Airway epithelial cell (primary cell): Measurements from ENCODE around the gene ATL1. TPM values are rescaled to one million over a fixed set of nuclear protein-coding genes. Genes with fewer than 3 reads are reported as not detected.

Experiments
- total RNA-seq: library from RNA; depleted of rRNA; stranded (reverse); fragments of >200 nt; gene quantifications from 2 replicates; pipeline ENCODE4 v1.2.3, GENCODE V29; 2015

The ATL1 gene
- 1.6 and 2.7 TPM in 2 replicates for total RNA-seq

GRCh38 chr14:50559990-50560930, at the start of gene ATL1:
Gene ATL1, plus strand, starts transcription at chr14:50560145. Its CDS starts 121 bp downstream, at chr14:50560266.

DNA sequence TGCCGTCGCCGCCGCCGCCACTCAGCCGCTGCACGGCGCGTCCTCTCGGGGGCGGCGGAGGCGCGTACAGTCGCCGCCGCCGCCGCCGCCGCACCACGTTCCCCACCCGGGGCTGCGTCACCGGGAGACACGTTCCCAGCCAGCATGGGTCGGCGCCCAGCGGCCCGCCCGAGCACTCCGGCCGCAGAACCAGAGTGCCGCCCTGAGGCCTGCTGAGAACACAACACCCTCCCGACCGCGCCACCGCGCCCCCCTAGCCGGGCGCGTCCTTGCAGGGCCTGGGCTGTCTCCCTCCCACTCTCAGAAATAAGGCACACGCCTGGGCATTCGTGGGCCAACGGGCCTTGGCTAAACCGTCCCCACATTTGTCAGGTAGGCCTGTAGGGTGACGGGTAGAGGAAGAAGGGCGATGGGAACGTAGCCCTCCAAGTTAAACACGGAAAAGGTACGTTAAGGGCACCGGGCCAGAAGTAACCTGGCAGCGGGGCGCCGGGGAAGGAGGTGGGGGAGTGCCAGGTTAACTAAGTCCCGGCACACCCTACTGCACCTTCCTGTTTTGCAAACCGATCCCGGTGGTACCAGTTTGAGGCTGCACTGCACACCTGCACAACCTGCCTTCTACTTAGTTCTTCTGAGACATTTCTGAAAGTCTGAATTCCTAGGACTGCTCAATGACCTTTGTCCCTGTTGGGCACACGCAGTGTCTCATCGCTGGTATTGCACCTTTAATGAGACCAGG, 27.3 kb upstream of the ATL1 start, which contains the start of gene MAP4K5:
Gene MAP4K5 (minus strand): TSS at position 68 of the 739 bp plus-strand sequence. CDS start 520 bp downstream, outside the sequence.

DNA sequence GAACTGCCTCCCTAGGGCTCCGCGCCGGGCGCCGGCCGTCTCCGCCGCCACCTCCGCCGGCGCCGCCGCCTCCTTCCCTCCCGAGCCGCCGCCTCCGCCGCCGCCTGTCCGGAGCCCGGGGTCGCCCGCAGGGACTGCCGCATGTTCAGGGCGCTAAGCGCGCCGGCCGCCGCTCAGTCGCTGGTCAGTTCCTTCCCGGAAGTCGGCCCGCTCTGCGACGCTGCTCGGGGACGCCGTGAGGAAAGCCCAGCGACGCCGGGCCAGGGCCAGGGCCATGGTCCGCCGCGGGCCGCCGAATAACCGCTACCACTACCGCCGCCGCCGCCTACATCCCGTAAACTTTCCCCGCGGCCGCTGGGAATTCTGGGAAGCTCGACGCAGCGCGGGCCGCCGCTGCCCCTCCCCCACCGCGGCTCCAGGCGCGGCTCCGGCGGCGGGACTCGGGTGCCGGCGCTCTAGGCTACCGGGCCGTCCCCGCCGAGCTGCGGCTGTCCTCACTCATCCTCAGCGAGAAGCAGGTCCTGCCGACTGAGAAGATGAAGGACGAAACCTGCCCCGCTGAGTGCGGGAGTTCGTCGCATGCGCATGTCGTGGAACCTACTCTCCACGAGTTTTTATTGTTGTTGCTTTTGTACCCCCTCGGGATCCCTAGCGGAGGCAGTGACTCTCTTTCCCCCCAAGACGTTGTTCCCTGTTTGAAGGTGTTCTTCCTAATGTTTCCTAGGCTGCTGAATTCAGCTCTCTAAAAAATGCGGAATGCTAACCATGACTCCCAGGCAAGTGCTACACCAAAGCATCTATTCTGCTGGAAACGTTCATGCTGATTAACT, 108.3 kb downstream of the ATL1 start, which contains the start of gene SAV1:
Gene SAV1 (minus strand): TSS at position 311 of the 830 bp plus-strand sequence. CDS start 339 bp downstream, outside the sequence.

Other genes starting within 250 kb of the ATL1 start
- gene L2HGDH, start 247.9 kb upstream of the ATL1 start, total RNA-seq = 5.9 and 8.8 TPM in 2 replicates
- gene DMAC2L, start 247.8 kb upstream of the ATL1 start, total RNA-seq = 6.8 and 13.2 TPM in 2 replicates
- gene CDKL1, start 163.3 kb upstream of the ATL1 start, total RNA-seq = 1.5 and 13.7 TPM in 2 replicates
- gene MAP4K5, start 27.6 kb upstream of the ATL1 start, total RNA-seq = 55.6 and 78.0 TPM in 2 replicates
- 11.8 and 16.9 TPM in 2 replicates for gene SAV1, start 108.2 kb downstream of the ATL1 start, total RNA-seq